HG03520 (cell line): Measurements from ENCODE around the gene CCNC.
A peak's percentile ranks its signal among the peaks of the same experiment; 100 is the strongest.

Experiments used
- ATAC-seq: cut with Tn5 transposase; IDR thresholded peaks from one replicate; pipeline ENCODE4 v1.9.1; 2021; ENCODE audit warnings: mild to moderate bottlenecking, moderate library complexity; ENCODE audit not compliant: unreplicated experiment

The CCNC gene, protein sequence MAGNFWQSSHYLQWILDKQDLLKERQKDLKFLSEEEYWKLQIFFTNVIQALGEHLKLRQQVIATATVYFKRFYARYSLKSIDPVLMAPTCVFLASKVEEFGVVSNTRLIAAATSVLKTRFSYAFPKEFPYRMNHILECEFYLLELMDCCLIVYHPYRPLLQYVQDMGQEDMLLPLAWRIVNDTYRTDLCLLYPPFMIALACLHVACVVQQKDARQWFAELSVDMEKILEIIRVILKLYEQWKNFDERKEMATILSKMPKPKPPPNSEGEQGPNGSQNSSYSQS

DNA sequence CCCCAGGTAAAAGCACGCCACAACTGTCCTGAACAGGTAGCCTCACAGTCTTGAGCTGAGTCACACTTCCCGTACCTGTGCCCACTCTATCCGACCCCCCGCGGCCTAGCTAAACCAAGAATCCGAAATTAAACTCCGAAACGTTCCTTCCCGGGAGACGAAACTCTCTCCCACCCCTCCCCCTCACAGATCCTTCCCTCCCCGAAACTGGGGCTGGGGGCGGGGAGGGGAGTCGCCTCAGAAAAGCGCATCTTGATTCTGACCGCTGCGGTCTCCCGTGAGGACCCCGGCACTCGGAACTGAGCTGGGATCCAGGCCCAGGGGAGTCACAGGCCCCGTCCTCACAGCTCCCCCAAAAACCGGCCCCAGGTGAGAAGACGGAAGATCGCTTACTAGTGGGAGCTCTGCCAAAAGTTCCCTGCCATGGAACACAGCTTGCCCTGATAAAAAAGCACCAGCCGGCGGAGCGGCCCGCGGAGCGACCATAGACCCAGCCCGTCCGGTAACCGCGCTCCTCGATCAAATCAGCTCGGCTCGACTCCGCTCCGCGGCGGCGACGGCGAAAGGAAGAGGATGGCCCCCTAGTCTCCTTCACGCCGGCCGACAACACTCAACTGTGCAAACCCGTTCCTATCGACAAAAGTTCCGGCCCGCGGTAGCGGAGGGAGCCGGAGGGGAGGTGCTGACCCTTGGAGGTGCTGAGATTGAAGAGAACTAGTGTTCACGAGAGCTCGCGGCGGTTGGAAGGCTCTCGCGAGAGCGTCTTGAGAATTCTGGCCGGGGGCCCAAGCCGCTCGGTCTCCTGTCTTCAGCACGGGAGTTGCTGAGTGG is at the start of gene CCNC:
Gene CCNC (minus strand): TSS at position 558 of the 831 bp plus-strand sequence. CDS start 133 bp downstream, at position 425.
- peak; percentile 99 for ATAC-seq

DNA sequence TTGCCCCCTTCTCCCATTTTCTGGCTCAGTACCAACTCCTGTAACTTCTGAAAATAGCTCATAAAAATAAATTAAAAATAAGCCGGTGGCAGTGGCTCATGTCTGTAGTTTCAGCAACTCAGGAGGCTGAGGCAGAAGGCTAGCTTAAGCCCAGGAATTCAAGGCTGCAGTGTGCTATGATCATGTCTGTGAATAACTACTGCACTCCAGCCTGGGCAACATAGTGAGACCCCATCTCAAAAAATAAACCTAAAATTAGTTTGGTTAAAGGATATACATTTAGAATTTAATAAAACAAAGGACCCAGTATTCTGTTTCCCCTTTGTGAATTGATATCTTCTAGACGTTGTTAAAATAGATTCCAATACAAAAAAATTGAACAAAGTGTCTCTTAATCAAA is 48.7 kb upstream of the CCNC start:
- ATAC-seq, result no peak

DNA sequence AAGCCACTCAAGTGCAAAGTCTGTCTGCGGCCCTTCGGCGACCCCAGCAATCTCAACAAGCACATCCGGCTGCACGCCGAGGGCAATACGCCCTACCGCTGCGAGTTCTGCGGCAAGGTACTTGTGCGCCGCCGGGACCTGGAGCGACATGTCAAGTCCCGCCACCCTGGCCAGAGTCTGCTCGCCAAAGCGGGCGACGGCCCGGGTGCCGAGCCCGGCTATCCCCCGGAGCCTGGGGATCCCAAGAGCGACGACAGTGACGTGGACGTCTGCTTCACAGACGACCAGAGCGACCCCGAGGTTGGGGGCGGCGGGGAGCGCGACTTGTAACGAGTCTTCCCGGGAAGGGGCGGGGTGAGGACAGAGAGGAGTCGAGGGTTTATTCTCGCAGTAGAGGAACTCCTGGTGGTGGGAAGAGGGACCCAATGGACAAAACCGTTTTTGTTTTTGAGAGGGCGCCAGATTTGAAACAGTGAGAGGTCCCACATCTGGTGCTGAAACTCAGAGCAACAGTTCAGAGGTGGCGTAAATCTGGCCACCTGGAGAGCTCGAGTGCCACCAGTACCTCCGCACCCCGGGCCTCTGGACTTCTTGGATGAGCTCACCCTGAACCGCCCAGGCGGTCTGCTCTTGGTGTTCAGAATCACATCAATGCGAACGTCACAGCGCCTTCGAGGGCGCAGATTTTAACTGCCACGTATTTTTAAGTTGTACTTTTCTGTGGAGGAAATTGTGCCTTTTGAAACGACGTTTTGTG is 46.1 kb upstream of the CCNC start:
- ATAC-seq, result no peak

DNA sequence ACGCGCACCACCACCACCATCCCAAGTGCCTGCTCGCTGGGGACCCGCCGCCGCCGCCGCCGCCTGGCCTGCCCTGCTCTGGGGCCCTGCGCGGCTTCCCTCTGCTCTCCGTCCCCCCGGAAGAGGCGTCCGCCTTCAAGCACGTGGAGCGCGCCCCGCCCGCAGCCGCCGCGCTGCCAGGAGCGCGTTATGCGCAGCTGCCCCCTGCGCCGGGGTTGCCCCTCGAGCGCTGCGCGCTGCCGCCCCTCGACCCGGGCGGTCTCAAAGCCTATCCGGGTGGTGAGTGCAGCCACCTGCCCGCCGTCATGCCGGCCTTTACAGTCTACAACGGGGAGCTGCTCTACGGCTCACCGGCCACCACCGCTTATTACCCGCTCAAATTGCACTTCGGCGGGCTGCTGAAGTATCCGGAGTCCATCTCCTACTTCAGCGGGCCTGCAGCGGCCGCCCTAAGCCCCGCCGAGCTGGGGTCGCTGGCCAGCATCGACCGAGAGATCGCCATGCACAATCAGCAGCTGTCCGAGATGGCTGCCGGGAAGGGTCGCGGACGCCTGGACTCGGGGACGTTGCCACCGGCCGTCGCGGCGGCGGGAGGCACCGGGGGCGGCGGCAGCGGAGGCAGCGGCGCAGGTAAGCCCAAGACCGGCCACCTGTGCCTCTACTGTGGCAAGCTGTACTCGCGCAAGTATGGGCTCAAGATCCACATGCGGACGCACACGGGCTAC is 45.4 kb upstream of the CCNC start:
- ATAC-seq, result peak; percentile 48

DNA sequence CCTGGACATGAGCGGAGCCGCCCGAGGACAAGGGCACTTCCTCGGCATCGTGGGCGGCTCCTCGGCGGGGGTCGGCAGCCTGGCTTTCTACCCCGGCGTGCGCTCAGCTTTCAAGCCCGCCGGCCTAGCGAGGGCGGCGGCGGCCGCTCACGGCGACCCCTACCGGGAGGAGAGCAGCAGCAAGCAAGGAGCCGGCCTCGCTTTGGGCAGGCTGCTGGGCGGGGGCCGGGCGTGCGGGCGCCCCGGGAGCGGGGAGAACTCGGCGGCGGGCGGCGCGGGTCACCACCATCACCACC is 44.9 kb upstream of the CCNC start:
- peak; percentile 69 for ATAC-seq

DNA sequence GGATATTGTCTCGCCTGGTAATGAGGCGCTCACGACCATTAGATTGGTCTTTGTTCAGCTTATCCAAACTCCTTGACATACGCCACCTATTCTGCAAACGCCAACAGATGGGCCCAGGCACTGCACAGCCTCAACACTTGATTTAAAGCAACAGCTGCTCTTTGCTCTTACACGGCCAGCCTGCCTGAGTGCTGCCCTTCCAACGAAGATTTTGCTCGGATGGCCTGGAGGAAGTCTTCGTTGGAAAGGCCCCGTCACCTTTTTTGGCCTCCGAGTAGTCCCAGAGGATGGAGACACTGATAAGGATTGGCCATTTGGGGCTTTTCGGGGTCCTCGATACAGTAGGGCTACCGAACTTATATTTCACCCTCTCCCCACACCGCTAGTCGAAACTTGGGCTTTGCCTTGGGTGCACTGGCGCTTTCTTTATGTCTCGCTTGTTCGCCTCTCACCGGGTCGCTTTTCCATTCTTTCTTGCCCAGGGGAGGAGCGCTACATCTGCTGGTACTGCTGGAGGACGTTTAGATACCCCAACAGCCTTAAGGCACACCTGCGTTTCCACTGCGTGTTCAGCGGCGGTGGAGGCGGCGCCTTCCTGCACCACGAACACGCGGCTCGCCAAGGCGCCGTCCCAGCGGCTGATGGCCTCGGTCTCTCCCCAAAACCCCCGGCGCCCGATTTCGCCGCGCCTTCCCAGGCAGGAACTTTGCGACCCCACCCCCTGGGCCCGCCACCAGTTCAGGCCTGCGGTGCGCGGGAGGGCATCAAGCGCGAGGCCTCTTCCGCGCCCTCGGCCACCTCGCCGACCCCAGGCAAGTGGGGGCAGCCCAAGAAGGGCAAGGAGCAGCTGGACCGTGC is 44.3 kb upstream of the CCNC start:
- ATAC-seq, result peak; percentile 0

DNA sequence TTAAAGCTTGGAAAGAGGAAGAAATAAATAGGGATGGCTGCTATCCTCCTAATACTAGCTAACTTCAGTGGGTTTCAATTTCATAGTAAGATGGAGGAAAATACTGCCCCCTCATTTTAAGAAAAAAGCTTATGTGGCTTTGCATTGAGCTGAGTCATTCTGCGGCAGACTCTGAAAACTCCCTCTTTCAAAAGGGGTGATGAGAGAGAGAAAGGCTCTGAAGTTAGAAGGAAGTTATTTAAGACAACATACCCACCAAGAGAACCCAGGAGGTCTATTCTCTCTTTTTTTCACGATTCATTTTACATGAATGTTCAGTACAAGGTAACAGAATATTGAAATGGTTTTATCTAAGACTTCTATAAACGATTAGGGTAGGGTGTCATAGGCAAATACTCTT is 42.7 kb upstream of the CCNC start:
- peak; percentile 69 for ATAC-seq

DNA sequence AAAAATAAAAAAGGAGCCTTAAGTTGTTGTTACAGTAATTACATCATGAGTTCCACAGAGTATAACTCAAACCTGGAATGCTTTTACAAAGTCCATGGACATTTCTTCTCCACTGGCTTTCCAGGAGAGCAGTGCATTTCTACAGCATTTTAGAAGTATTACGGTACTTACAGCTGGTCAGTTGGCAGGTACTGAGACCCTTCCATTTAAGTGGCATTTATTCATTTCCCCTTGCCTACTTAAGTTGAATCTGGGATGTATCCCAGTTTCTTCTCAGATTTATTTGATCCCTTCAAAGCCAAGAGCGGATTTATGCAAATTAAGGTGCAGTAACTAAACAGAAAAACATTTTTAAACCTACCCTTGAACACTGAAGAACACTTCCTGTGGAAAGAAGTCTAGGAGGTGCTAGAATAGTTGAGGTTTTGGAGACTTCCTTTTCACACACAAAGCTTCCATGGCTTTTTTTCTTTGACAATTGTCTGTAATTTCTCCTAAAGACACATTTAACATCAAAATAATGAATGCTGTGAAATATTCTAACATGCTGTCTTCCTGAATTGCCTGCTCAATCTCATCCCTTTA is 41.5 kb upstream of the CCNC start:
- no peak for ATAC-seq

DNA sequence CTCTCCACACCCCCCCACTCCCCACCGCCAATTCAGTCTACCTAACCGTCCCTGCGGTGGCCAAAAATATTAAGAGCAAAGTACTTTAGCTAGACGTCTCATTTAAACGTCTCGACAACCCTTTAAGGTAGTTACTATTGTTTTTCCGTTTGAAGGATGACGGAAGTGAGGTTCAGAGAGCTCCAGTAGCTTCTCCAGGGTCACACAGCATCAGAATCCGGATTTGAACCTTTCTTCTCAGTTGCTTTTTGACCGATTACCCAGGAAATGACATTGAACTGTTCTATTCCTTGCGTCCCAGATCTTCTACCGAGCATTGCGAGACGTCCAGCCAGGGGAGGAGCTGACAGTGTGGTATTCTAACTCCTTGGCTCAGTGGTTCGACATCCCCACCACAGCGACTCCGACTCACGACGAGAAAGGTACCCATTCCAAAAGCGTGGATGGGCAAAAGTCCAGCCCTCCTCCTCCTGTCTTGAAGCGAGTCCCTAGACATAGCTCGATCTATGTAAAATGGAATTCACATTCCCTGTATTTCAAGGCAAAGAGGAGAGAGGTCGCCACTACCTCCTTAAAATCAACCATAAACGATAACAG is 40.5 kb upstream of the CCNC start:
- no peak for ATAC-seq

DNA sequence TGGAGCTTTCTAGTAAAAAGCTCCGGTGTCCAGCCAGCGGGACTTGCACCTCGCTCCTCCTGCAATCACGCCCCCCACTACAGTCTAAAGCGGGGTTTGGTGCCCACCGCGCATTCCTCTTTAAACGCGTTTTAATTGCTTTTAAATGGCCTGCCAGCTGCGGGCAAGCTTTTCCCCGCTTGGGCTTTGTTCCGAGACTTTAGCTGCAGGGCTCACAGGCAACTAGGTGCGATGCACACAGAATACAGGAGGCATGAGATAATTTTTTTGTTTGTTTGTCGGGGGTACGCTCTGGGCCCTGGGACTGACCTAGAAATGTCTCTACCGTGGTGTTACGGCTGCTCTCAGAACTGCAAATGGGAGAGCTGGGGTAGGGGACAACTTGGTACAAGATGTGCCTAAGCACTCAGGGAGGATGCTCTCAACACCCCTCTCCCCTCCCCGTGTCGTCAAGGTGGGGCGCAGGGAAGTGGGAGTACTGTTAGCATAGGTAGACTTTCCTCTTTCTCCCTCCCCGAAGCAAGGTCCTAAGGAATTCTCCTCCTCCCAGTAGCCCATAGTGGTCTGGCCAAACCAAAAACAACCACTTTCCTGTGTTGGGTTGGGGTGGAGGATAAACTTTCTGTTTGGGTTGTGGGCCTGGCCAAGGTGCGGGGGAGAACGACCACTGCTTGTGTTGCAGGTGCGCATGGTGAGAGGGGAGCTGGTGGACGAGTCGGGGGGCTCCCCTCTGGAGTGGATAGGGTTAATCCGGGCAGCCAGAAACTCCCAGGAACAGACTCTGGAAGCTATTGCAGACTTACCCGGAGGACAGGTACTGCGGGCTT is 39.8 kb upstream of the CCNC start:
- ATAC-seq, result no peak

DNA sequence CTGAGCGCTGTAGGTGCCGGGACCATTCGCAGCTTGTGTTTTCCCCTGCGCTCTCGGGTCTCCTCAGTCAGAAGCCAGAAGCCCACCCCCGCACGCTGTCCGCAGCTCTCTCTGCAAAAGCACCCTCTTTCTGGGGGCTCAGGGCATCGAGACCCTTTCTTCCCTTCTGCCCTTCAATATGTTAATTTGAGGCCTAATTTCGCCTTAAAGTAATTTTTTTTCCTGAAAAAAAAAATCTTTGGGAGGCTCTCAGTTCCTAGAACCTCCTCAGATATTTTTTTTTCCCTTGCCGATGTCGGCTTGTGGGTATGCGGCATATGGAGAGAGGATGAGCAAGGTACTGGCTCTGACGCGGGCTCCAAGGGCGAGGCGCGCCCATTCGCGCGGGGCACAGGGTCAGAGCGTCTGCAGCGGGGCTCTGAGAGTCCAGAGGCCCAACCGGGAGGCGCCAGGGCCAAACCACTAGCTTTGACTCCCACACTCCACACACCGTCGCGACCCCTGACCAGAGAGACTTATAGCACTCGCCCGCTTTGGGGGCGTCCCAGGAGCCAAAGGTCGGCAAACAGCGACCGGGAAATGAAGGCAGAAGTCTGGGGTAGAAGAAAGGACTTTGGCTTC is 39.1 kb upstream of the CCNC start:
- no peak for ATAC-seq

DNA sequence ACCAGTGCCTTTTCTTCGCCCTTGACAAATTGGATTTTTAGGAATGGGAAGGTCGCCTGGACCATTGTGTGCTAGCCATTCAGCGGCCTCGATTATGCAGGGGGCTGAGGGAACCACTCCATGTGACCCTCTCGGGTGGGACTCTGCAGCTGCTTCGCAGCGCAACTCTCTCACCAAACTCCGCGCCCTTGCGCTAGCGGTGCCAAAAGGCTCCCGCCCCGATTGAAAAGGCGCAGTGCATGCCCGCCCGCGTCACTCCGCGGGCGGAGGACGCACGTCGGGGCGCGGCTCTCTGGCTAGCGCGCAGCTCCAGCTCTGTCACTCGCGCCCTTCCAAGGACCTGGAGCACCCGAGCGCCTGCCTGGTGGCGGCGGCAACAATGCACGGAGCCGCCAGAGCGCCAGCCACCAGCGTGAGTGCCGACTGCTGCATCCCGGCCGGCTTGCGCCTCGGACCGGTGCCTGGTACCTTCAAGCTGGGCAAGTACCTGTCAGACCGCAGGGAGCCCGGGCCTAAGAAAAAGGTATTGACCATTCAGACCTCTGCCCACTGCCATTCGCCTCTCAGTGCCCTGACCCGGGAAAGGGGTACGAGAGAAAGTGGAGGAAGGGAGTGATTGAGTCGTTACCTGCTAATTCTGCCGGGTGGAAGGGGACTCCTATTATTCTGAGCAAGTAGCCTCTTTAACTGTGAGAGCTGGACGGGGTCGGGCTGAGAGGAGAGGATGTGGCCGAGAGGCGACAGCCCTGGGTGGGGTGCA is 38.4 kb upstream of the CCNC start, which contains the start of gene PRDM13:
Gene PRDM13 (plus strand): TSS at position 178 of the 760 bp plus-strand sequence. CDS start 202 bp downstream, at position 380.
- ATAC-seq, result no peak

DNA sequence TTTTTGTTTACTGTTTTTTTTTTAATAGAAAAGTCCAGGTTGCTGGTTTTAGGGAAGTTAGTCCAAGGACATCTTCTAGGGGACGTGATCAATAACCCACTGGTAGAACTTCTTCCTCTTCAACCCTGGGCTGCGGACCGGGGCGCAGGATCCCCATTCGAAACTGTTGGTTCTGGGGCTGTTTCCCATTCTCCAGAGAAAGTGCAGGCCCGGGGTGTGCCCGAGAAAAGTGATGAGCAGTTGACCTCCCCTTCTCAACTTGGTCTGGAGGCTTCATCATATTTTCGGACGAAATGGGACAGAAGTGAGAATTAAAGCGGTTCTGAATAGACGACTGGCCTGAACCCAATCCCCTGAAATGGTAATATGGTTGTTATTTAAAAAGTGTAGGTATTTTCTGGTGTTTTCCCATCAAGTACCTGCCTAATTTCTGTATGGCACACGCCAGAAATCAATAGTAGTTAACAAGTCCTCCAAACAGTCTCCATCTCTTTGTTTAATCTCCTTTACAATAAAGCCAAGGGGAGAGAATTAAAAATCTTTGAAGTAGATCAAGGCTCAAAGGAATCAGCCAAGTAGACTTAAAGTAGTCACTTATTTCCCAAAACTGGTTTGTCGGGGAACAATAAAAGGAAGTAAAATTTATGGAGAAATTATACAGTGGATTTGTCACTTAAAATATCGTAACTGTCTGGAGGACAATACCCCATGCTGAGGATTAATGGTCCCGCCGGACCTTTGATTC is 37.6 kb upstream of the CCNC start:
- ATAC-seq, result no peak

DNA sequence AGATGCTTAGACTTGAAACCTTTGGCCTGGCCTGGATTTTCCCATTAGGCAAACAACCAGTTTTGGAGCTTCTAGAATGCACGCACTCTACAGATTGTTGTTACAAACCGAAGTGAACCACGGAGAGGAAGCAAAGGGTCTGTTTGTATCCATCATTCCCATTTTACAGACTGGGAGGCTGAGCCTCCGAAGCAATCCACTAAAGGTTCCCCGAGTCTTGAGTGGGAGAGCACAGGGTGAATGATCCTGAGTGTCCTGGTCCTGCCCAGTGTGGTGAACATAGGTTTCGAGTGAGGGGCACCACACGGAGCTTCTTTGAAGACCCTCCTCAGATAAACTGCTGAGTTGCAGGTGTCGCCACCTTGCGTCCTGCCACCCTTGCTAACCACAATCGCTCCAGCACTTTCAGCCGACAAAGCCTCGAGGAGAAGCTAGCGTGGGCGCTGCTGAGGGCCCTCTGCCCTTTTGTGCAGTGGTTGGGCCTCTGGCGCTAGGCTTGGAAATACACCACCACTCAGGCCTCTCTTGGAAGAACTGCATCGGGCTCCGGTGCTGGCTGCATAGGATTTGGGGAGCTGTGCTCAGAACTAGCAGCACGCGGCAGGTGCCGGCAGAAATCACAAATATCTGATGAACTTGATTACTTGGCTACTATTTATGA is 36.7 kb upstream of the CCNC start:
- no peak for ATAC-seq

DNA sequence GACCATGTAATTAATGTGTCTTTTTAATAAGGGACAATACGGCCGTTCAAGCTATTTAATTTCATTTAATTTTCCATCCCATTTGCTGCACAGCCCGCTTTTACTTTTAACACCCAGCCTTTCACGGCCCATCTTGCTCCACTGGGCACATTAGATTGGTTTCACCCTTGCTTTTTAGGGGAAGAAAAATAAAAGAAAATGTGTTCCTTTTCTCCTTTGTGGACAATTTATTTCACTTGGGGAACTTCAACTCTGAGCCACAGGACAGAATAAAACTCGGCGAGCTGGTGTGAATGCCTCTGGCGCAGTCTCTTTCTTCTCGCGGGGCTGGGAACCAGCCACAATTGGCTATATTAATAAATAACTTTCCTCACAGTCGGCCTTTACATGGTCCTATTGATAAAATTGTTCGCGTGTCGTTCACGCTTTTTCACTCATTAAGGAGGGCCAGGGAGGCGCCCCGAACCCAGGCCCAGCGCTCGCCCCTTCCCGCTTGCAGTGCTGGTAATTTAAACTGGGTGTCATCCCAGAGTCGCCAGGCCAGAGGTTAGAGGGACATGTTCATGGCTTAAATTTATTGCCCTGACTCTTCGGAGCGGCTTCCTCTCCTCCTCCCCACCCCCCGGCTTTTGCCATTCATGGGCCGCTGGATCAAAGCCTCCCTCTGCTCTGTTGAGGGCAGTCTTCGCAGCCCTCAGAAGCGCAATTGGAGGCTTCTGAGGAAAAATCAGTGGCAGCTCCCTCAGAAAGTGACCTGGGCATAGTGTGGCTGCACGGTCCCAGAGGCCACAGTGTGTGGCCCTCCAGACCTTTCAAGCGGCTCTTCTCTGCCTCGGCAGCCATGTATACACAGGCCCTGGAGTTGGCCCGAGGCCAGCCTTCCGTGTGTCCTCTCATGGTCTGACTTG is 36.0 kb upstream of the CCNC start:
- ATAC-seq, result no peak
